GM21619 (cell line): ENCODE data around the gene MPI.
A peak's percentile ranks its signal among the peaks of the same experiment; 100 is the strongest.
"Not testable (repeated sequence)": the region's sequence is repeated elsewhere in the genome, so short reads cannot be mapped to it uniquely, and the experiment has no call there.

ENCODE experiments used
- ATAC-seq: cut with Tn5 transposase; IDR thresholded peaks from one replicate; pipeline ENCODE4 v1.9.1; 2021; ENCODE audit not compliant: unreplicated experiment

MPI gene

GRCh38 chr15:74863239-74864056 is 26.4 kb upstream of the MPI start:
- ATAC-seq: no peak

DNA sequence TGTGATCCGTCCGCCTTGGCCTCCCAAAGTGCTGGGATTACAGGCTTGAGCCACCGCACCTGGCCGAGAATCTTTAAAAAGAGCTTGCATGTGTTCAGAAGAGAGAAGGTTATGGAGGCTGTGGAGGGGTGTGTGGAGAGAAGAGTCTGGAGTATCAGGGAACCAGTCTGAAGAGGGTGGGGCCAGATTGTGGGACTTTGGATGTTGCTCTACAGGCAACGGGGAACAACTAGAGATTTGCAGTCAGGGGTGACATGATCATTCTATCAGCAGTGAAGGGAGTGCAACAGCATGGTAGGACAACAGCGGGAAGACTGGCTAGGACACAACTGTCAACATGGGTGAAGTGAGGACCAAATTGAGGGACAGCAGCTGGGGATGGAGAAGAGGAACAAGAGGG is 25.5 kb upstream of the MPI start:
- no peak for ATAC-seq

GRCh38 chr15:74865316-74865715 is 24.5 kb upstream of the MPI start:
- no peak for ATAC-seq

GRCh38 chr15:74866090-74866489 is 23.8 kb upstream of the MPI start:
- ATAC-seq: no peak

DNA sequence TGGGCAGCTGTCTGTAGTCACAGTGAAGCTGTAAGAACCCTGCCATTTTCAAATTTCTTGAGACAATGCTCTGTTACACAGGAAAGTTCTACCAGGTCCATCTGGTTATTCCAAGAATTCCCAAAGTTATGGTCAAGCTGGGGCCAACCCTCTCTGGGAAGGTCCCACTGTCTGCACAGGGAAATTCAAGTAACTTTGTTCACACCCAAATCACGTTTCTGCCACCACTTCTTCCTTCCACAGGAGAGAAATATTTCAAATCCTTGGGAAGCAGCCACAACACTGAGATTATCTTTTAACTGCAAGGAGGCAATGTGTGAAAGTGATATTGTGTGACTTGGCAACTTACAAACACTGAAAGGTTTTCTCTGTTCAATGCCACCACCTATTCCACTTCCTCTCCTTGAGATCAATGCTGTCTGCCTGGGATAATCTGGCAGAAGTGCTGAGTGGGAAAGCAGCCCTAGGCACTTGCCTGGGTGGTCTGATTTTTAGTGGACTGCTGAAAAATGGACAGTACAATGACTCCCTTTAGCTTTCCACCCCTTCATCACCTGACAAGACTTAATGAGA is 22.3 kb upstream of the MPI start:
- ATAC-seq: no peak

- ATAC-seq: no peak
These were observed 21.8 kb upstream of the MPI start for GRCh38 chr15:74868059-74868458.

GRCh38 chr15:74869372-74869725 is 20.5 kb upstream of the MPI start:
- ATAC-seq: no peak

- ATAC-seq: peak; percentile 49
These were observed 20.0 kb upstream of the MPI start for GRCh38 chr15:74869726-74870407.

DNA sequence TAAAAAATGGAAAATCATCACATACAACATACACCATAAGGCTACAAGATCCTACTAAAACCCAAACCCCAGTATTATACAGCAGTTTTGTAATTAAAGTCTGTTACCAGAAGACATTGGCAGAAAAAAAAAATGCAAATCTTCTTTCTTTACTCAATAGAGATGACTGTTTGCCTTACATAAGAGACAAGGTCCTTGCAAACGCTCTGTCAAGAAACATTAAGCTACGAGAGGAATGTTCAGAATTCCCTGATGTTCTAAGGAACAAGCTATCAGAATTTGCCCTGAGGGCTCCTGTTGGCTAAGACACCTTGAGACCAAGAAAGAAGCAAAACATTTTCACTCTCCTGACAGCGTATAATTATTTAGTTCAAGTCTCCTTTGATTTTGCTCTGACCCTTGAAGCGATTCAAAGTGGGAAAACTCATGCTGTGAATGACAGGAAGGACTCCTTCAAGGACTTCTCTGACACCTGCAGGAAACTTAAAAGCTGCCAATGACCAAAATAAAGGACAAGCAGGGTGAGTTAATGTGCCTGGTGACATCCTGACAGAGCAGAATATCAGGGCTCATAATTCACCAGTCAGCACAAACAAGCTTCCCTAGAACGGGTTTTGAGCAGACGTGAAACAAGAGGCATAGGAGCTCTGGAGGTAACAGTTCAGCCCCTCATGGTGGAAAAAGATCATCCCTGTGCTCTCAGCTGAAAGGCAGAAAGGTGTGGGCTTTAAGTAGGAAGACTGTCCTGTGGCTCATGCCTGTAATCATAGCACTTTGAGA is 19.2 kb upstream of the MPI start:
- ATAC-seq: no peak

DNA sequence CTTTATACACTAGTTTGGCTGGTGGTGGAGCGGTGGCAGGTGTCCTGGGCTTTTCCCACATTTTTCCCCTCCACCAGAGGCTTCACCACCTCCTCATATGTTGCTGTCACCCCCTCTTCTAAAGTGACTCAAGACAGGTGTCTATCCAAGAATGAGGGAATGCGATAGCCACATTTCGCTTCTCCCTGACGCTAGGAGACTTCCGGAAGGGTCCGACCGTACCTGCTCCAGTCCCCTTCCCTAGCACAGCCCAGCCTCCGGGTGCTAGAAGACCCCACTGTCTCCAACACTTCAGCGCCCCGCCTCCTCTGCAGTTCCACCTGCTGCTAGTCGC is 17.2 kb upstream of the MPI start:
- ATAC-seq: no peak

- peak; percentile 70 for ATAC-seq
These were observed 16.6 kb upstream of the MPI start, which contains the start of gene SCAMP2 for GRCh38 chr15:74873036-74873755. SCAMP2 (minus strand) TSS chr15:74873365; CDS start chr15:74873255, 110 bp downstream.

DNA sequence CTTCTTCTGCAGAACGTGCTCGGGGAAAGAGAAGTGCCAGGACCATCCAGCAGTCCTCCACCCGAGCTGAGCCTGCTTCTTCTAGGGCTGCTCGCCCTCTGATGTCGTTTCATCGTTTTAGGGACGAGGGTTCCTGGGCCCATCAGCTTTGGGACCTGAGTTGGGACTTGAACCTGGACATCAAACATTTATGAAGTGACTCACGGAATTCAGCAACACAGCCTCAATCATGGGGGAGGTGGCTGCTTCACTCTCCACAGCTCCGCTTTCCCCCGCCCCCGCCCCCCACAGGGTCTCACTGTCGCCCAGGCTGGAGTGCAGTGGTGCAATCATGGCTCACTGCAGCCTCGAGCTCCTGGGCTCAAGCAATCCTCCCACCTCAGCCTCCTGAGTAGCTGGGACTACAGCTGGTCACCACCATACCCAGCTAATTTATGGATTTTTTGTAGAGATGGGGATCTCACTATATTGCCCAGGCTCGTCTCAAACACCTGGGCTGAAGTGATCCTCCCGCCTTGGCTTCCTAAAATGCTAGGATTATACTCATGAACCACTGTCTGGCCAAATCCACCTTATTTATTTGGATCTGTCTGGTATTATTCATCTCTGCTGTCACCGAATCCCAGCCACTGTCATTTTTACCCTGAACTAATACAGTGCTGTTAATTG is 16.0 kb upstream of the MPI start:
- ATAC-seq: no peak

GRCh38 chr15:74878273-74878672 is 11.6 kb upstream of the MPI start:
- ATAC-seq: no peak

GRCh38 chr15:74882528-74882927 is 7.3 kb upstream of the MPI start:
- no peak for ATAC-seq

- no peak for ATAC-seq
These were observed 5.2 kb upstream of the MPI start for GRCh38 chr15:74884428-74885223.

DNA sequence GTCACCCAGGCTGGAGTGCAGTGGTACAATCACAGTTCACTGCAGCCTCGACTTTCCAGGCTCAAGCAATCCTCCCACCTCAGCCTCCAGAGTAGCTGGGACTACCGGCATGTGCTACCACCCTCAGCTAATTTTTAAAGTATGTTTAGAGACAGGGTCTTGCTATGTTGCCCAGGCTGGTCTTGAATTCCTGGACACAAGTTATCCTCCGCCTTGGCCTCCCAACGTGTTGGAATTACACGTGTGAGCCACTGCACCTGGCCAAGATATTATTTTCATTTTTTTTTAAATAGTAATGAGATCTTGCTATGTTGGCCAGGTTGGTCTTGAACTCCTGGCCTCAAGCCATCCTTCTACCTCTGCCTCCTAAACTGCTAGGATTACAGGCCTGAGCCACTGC is 4.4 kb upstream of the MPI start:
- no peak for ATAC-seq

GRCh38 chr15:74887537-74888193 is 2.2 kb upstream of the MPI start:
- not testable (repeated sequence) for ATAC-seq

DNA sequence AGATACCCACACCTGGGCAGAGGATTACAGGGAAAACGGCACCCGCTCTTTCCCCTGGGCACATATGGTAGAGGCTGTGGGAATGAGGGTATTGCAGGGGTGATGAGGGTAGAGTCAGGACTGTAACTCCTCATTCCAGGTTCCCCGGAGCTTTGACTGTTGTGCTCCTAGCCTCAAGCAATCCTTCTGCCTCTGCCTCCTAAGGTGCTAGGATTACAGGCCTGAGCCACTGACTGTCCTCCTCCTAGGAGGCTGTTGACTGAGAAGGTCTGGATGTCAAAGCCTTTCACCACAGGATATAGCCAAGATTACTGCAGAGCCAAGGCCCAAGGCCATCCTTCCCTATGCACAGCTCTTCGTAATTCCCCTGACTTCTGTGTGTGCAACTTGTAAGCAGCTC is 1.1 kb upstream of the MPI start:
- ATAC-seq: no peak

DNA sequence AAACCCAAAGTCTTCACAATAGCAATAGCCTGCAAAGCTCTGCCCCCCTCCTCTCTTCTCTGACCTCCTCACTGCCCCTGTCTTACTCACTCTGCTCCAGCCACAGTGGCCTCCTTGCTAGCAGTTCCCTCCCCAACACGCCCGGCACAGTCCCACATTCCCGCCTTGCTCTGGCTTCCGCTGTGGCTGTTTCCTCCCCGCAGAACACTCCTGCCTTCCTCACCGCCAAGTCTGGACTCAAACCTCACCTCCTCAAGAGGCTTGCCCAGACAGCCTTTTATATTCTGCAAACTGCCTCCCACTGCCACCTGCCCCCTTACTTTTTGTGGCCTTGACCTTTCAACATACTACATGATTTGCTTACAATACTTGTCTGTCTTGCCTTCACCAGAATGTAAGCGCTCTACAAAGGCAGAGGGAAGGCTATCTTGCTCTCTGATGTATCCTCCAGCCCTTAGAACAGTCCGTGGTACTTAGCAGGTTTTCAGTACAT is 406 bp upstream of the MPI start:
- peak; percentile 10 for ATAC-seq
